GM18873 (cell line): Measurements from ENCODE around the gene AREL1.

Experiments
- ATAC-seq: cut with Tn5 transposase; IDR thresholded peaks from one replicate; pipeline ENCODE4 v1.9.1; 2021; ENCODE audit warnings: mild to moderate bottlenecking, moderate library complexity, moderate number of reproducible peaks; ENCODE audit not compliant: unreplicated experiment, low FRiP score

Gene AREL1

GRCh38 chr14:74661726-74662450 lies 51.0 kb downstream of the AREL1 start:
- no peak for ATAC-seq

GRCh38 chr14:74660863-74661262 lies 52.0 kb downstream of the AREL1 start:
- ATAC-seq: no peak

DNA sequence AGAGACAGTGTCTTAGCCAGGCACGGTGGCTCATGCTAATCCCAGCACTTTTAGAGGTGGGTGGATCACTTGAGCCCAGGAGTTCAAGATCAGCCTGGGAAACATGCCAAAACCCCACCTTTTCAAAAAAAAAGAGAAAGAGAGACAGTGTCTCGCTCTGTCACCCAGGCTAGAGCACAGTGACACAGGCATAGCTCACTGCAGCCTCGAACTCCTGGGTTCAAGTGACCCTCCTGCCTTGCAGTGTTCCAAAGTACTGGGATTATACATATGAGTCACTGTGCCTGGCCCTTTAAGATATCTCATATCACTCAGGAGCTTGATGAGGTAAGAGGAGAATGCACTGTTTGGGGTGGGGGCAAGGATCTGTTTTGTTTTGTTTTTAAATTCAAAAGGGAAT lies 52.7 kb downstream of the AREL1 start:
- no peak for ATAC-seq

GRCh38 chr14:74658535-74659131 lies 54.2 kb downstream of the AREL1 start:
- no peak for ATAC-seq

- ATAC-seq: no peak
Measured at GRCh38 chr14:74656964-74657363, 55.9 kb downstream of the AREL1 start.

- ATAC-seq: no peak
Measured at GRCh38 chr14:74655599-74656395, 57.1 kb downstream of the AREL1 start.

GRCh38 chr14:74654931-74655330 lies 57.9 kb downstream of the AREL1 start:
- ATAC-seq: no peak

DNA sequence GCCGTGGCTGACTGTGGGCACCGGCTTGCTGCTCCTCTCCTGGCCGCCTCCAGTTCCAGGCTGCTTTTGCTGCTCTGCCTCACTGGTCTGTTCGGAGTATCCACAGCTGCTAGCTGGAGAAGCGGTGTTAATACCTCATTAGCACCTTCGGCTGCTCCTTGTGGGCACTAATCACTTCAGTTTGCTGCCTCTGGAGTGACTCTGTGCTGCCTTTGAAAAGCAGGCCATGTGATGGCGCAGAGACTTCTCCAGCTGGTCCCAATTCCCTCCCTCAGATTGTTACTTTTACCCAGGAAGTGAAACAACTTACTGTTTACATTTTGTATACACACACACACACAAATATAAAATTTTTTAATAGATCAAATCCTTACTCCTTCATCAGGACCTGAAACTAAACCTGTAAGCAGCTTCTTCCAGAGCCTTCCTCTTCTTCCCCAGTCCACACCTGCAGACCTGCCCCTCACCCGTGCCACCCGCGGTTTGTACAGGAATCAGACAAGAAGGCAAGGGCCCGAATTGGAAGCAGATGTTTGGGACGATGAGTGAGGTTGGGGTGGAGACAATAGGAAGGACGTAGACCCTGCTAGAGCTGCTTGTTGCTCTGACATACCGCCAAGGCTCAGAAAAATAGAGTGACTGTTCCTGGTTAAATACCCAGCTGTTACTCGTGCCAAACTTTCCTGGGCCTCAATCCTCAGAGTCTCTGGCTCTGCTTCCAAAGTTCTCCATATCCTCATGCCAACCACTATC lies 59.3 kb downstream of the AREL1 start:
- ATAC-seq: no peak

- no peak for ATAC-seq
Measured at GRCh38 chr14:74652541-74652940, 60.3 kb downstream of the AREL1 start.

GRCh38 chr14:74650927-74651686 lies 61.8 kb downstream of the AREL1 start:
- no peak for ATAC-seq

- no peak for ATAC-seq
Measured at GRCh38 chr14:74649673-74650072, 63.2 kb downstream of the AREL1 start.

DNA sequence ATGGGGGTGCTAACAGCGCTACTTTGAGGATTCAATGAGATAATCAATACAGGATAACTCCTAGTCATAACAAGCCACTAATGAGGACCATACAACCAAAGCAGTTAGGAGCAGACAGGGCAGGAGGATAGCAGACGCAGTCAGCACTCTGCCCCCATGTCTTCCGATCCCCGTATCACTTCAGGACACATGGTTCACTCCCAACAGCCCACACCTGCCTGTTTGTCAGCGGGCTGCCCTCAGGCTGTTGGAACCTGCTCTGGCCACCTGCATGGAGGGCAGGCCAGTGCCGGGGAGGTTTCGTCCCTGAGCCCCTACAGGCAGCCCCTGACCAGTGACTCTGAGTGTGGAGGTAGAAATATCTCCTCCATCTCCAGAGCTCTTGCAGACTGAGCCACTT lies 63.7 kb downstream of the AREL1 start:
- ATAC-seq: no peak

- no peak for ATAC-seq
Measured at GRCh38 chr14:74648601-74649000, 64.3 kb downstream of the AREL1 start.

GRCh38 chr14:74647678-74648461 lies 65.0 kb downstream of the AREL1 start:
- ATAC-seq: no peak

GRCh38 chr14:74647061-74647677 lies 65.7 kb downstream of the AREL1 start:
- no peak for ATAC-seq

- no peak for ATAC-seq
Measured at GRCh38 chr14:74645756-74646470, 67.0 kb downstream of the AREL1 start.

DNA sequence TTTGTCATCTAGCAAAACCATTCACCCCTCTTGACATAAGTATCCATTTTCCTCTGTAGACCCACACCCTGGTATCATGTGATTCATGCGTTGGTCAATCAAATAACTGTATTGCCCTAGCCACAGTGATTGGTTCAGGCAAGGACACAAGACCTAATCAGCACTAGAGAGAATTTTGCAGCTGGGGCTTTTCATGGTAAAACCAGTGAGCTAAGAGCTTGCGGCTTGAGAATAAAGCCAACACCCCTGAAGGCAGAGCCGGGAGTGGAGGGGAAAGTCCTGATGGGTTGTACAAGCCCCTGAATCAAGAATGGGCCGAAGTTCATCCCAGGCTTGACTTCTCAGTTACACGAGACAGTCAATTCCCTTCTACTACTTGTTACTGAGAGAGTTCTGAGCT lies 67.6 kb downstream of the AREL1 start:
- ATAC-seq: no peak
